Loucy (cell line): ENCODE results near the gene CPA1.

Source experiments
- H2AFZ ChIP-seq: fragments of 200-600 bp; sonication (generic); 2 replicates; pipeline ENCODE4 v1.6.0; 2016; ENCODE audit warnings: antibody characterized with exemption, mild to moderate bottlenecking, low read length, moderate library complexity
- H3F3A ChIP-seq: fragments of 200-600 bp; 2 replicates; pipeline ENCODE4 v1.6.0; 2016; ENCODE audit warnings: antibody characterized with exemption, low read depth, mild to moderate bottlenecking
- H3K27me3 ChIP-seq: fragments of 200-600 bp; sonication (generic); 2 replicates; pipeline ENCODE4 v1.6.1; 2014; ENCODE audit warnings: low read length, mild to moderate bottlenecking; ENCODE audit not compliant: insufficient read depth, poor library complexity, severe bottlenecking
- H3K36me3 ChIP-seq: fragments of 200-600 bp; sonication (generic); 2 replicates; pipeline ENCODE4 v1.6.1; 2016; ENCODE audit warnings: low read length; ENCODE audit not compliant: insufficient read depth
- H3K4me1 ChIP-seq: fragments of 200-600 bp; sonication (generic); 2 replicates; pipeline ENCODE4 v1.5.1; 2014; ENCODE audit warnings: low read length, mild to moderate bottlenecking; ENCODE audit not compliant: insufficient read depth, poor library complexity, severe bottlenecking
- H3K4me2 ChIP-seq: fragments of 200-600 bp; sonication (generic); 2 replicates; pipeline ENCODE4 v1.6.0; 2014; ENCODE audit warnings: antibody characterized with exemption, low read length, low read depth, mild to moderate bottlenecking; ENCODE audit not compliant: poor library complexity, severe bottlenecking
- H3K4me3 ChIP-seq: fragments of 200-600 bp; sonication (generic); 2 replicates; pipeline ENCODE4 v1.5.1; 2014; ENCODE audit warnings: low read length, mild to moderate bottlenecking, mixed read lengths; ENCODE audit not compliant: poor library complexity, severe bottlenecking
- H3K79me2 ChIP-seq: fragments of 200-600 bp; sonication (generic); 2 replicates; pipeline ENCODE4 v1.6.1; 2014; ENCODE audit warnings: low read length; ENCODE audit not compliant: insufficient read depth
- H3K9ac ChIP-seq: fragments of 200-600 bp; sonication (generic); 2 replicates; pipeline ENCODE4 v1.6.0; 2014; ENCODE audit warnings: mild to moderate bottlenecking, low read depth, low read length, moderate library complexity; ENCODE audit not compliant: poor library complexity, severe bottlenecking
- H3K9me2 ChIP-seq: fragments of 200-600 bp; sonication (generic); replicated peaks from 2 replicates; pipeline ENCODE4 v1.6.1; 2016; ENCODE audit warnings: low read depth, low read length, mixed read lengths
- H3K9me3 ChIP-seq: fragments of 200-600 bp; sonication (generic); 2 replicates; pipeline ENCODE4 v1.6.1; 2014; ENCODE audit warnings: mild to moderate bottlenecking, antibody characterized with exemption, low read length, low read depth; ENCODE audit not compliant: insufficient read depth
- H4K20me1 ChIP-seq: fragments of 200-600 bp; sonication (generic); 2 replicates; pipeline ENCODE4 v1.6.0; 2014; ENCODE audit warnings: antibody characterized with exemption, low read length, mild to moderate bottlenecking; ENCODE audit not compliant: insufficient read depth, poor library complexity, severe bottlenecking
- EZH2phosphoT487 ChIP-seq: fragments of 200-600 bp; IDR thresholded peaks from 2 replicates; pipeline ENCODE4 v1.6.1; 2018; ENCODE audit warnings: antibody characterized with exemption, mild to moderate bottlenecking, moderate library complexity, borderline replicate concordance
- TF ChIP-seq, protein P1 (sequence below): fragments of 200-600 bp; sonication (generic); conservative IDR thresholded peaks from 2 replicates; pipeline ENCODE4 v1.5.1; 2014; ENCODE audit warnings: mild to moderate bottlenecking, antibody characterized with exemption, low read length

The CPA1 gene

DNA sequence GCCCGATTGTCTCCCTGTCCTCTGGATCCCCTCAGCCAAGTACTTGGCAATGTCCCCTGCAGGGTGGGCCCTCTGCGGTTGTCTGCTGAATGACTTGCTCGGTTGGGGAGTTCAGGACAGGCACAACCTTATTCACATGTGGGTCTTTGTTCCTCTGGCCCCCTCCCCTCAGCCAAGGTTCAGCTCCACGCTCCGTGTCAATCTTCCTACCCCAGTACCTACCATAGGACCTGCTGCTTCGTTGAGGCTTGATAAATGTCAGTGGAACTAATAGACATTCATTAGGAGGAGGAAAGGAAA is 28.6 kb upstream of the CPA1 start:
- no peaks in the 10 kb centered on the region for H3K4me1 ChIP-seq
- no peak overlapping the region for H3K4me3 ChIP-seq
- no peaks in the 10 kb centered on the region for H3K9me2 ChIP-seq
- TF ChIP-seq EZH2phosphoT487: no peak
- TF ChIP-seq, protein P1, sequence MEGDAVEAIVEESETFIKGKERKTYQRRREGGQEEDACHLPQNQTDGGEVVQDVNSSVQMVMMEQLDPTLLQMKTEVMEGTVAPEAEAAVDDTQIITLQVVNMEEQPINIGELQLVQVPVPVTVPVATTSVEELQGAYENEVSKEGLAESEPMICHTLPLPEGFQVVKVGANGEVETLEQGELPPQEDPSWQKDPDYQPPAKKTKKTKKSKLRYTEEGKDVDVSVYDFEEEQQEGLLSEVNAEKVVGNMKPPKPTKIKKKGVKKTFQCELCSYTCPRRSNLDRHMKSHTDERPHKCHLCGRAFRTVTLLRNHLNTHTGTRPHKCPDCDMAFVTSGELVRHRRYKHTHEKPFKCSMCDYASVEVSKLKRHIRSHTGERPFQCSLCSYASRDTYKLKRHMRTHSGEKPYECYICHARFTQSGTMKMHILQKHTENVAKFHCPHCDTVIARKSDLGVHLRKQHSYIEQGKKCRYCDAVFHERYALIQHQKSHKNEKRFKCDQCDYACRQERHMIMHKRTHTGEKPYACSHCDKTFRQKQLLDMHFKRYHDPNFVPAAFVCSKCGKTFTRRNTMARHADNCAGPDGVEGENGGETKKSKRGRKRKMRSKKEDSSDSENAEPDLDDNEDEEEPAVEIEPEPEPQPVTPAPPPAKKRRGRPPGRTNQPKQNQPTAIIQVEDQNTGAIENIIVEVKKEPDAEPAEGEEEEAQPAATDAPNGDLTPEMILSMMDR: no peak
- no peaks in the 10 kb centered on the region for H3K27me3 ChIP-seq
- no peaks in the 10 kb centered on the region for H3K9me3 ChIP-seq
- H3K36me3 ChIP-seq: no peaks in the 10 kb centered on the region
- no peaks in the 10 kb centered on the region for H3F3A ChIP-seq
- H3K4me2 ChIP-seq: no peak overlapping the region
- H4K20me1 ChIP-seq: no peaks in the 10 kb centered on the region
- H3K79me2 ChIP-seq: no peaks in the 10 kb centered on the region
- no peak overlapping the region for H2AFZ ChIP-seq
- no peak overlapping the region for H3K9ac ChIP-seq

DNA sequence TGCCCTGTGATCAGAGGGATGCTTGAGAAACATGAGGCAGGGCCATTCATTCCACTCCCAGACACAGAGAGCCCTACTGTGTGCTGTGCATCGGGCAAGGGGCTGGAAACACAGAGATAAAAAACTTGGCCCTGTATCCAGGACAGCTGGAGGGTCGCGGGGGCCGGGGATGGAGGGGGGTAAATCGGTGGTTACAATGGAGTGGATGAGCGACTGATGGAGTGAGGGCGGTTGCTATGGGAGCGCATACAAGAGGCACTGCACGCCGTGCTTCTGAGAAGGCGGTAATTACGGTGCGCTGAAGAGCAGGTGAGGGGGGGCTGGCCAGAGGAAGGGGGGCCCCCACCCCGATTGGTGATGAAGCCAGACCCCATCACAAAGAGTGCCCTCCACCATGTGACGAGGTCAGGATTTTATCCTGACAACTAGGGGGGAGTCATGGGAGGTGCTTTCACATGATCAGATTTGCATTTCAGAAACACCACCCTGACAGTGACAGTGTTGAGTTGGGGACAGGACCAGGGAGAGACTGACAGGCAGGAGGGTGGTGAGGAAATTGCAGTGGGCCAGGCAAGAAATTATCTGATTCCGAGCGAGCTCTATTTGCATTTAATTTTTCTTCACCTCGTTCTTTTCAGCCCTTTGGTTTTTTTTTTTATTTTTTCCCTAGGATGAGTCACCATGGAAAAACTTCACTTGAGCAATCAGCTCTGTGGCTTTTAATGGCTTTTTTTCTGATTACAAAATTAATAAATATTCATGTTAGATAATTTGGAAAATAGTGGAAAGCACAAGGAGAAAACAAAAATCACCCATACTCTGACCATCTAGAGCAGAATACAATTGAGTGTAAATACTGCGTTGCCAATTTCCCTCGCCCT is 27.9 kb upstream of the CPA1 start:
- no peaks in the 10 kb centered on the region for H3F3A ChIP-seq
- H3K9ac ChIP-seq: no peak overlapping the region
- TF ChIP-seq, protein P1: no peak
- no peak for TF ChIP-seq EZH2phosphoT487
- no peaks in the 10 kb centered on the region for H3K9me3 ChIP-seq
- H2AFZ ChIP-seq: no peak overlapping the region
- no peaks in the 10 kb centered on the region for H3K9me2 ChIP-seq
- H3K4me2 ChIP-seq: no peak overlapping the region
- no peaks in the 10 kb centered on the region for H3K79me2 ChIP-seq
- H4K20me1 ChIP-seq: no peaks in the 10 kb centered on the region
- H3K4me1 ChIP-seq: no peaks in the 10 kb centered on the region
- no peaks in the 10 kb centered on the region for H3K27me3 ChIP-seq
- H3K36me3 ChIP-seq: no peaks in the 10 kb centered on the region
- H3K4me3 ChIP-seq: no peak overlapping the region

DNA sequence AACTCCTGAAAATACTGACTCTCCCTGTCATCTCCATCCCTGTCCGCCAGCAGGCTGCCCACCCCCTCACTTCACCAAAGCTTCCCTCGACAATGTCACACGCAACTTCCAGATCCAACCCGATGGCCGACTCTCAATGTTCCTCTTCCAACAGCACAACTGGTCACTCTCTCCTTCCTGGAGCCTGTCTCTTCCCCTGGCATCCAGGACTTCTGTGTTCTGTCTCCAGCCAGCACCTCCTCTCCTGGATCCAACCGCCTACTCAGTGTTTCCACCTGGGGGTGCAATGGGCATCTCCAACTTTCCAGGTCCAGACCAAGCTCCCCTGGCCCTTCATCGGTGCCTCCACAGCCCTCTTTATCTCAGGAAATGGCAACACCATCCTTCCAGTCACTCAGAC is 27.1 kb upstream of the CPA1 start:
- Histone ChIP-seq H3K27me3 (no peaks in the 10 kb centered on the region), H4K20me1 (no peaks in the 10 kb centered on the region), H3K36me3 (no peaks in the 10 kb centered on the region), H3F3A (no peaks in the 10 kb centered on the region), H3K4me2 (no peak overlapping the region), H3K4me1 (no peaks in the 10 kb centered on the region), H2AFZ (no peak overlapping the region), H3K9ac (no peak overlapping the region), H3K79me2 (no peaks in the 10 kb centered on the region), H3K9me2 (no peaks in the 10 kb centered on the region), H3K9me3 (no peaks in the 10 kb centered on the region), H3K4me3 (no peak overlapping the region)
- no peak for TF ChIP-seq EZH2phosphoT487
- TF ChIP-seq, protein P1: no peak
